Measurements from ENCODE around the gene DIAPH2. TPM values are rescaled to one million over a fixed set of nuclear protein-coding genes. Genes with fewer than 3 reads are reported as not detected.

The DIAPH2 gene
- total RNA-seq, 1 experiment from 2014 or later, result 10.9 TPM

GRCh38 chrX:97498093-97498492 is 813.5 kb downstream of the DIAPH2 start:
- BruUV-seq (replicated peaks), result no TSS peak
- DNase-seq (ENCODE audit: low read depth, low spot score), result no peak

More at GRCh38 chrX:97498093-97498492, 813.5 kb downstream of the DIAPH2 start:
- Histone ChIP-seq H2AFZ (ENCODE audit: low read depth, low read length, poor library complexity, severe bottlenecking) (no peak overlapping the region), H3K9me3 (ENCODE audit: control insufficient read depth in 1 of 2, insufficient read depth in 1 of 2, low read depth in 1 of 2, low read length in 2 of 2) (no peaks in the 10 kb centered on the region), H4K20me1 (ENCODE audit: insufficient read depth) (no peaks in the 10 kb centered on the region), H3K9me2 (ENCODE audit: insufficient read depth) (no peaks in the 10 kb centered on the region), H3K4me2 (ENCODE audit: low read length) (no peak overlapping the region), H3K36me3 (ENCODE audit: control insufficient read depth in 1 of 2, insufficient read depth in 2 of 2, low read length in 2 of 2) (no peaks in the 10 kb centered on the region), H3K4me1 (ENCODE audit: control insufficient read depth in 1 of 2, insufficient read depth in 2 of 2, low read length in 2 of 2) (no peaks in the 10 kb centered on the region), H3K27me3 (ENCODE audit: insufficient read depth, low read length) (no peaks in the 10 kb centered on the region), H3K4me3 (replicated peaks in 1 of 2; ENCODE audit: low read depth in 1 of 2, low read length in 2 of 2) (no peak overlapping the region), H3K9ac (ENCODE audit: low read length) (no peak overlapping the region), H3K27ac (ENCODE audit: low read depth, low read length) (no peak overlapping the region), H3K79me2 (ENCODE audit: insufficient read depth, low read length) (no peaks in the 10 kb centered on the region)
- ChIA-PET RAD21 (ENCODE audit: low non-redundant PET in 1 of 2, low total read pairs in 2 of 2, uncharacterized antibody in 2 of 2, unreplicated experiment in 2 of 2) (no interaction called here), POLR2A (no interaction called here), CTCF (no interaction called here)
- ATAC-seq, result no peak
- intact Hi-C loops (cut with micrococcal nuclease), result no loop called here
- no peak for TF ChIP-seq CBX3 (IDR thresholded peaks at IDR 0.05; ENCODE audit: low read depth)
- no peak for TF ChIP-seq SIN3A (IDR thresholded peaks at IDR 0.05; ENCODE audit: low read depth)
- TF ChIP-seq YY1 (IDR thresholded peaks at IDR 0.05; ENCODE audit: extremely low read depth, insufficient replicate concordance, low read depth, low read length), result no peak
- no peak for TF ChIP-seq SRF (IDR thresholded peaks at IDR 0.05; ENCODE audit: low read depth)
- no peak for TF ChIP-seq ELF1 (IDR thresholded peaks at IDR 0.05; ENCODE audit: borderline replicate concordance, low read depth)
- no peak for TF ChIP-seq EGR1 (IDR thresholded peaks at IDR 0.05; ENCODE audit: low read depth)
- no peak for TF ChIP-seq ZFX (IDR thresholded peaks at IDR 0.05)
- no peak for TF ChIP-seq REST (IDR thresholded peaks at IDR 0.05; ENCODE audit: low read depth)
- TF ChIP-seq EZH2phosphoT487 (IDR thresholded peaks at IDR 0.05; ENCODE audit: borderline replicate concordance), result no peak
- no peak for TF ChIP-seq ZBTB33 (IDR thresholded peaks at IDR 0.05; ENCODE audit: extremely low read depth, insufficient replicate concordance, low read length)
- no peak for TF ChIP-seq CTCF (IDR thresholded peaks at IDR 0.05 in 2 of 3, conservative IDR thresholded peaks at IDR 0.05 in 1 of 3; ENCODE audit: borderline replicate concordance in 1 of 3, insufficient read depth in 1 of 3, low read depth in 2 of 3, low read length in 2 of 3)

Data from HCT116 (cell line).